GM19099 (cell line): Measurements from ENCODE around the gene TFE3.

Experiments
- POLR2A ChIP-seq: IDR thresholded peaks from 3 replicates; pipeline ENCODE4 v1.6.1; 2011; ENCODE audit warnings: low read depth; ENCODE audit not compliant: insufficient read length; ENCODE audit errors: extremely low read depth

The TFE3 gene

DNA sequence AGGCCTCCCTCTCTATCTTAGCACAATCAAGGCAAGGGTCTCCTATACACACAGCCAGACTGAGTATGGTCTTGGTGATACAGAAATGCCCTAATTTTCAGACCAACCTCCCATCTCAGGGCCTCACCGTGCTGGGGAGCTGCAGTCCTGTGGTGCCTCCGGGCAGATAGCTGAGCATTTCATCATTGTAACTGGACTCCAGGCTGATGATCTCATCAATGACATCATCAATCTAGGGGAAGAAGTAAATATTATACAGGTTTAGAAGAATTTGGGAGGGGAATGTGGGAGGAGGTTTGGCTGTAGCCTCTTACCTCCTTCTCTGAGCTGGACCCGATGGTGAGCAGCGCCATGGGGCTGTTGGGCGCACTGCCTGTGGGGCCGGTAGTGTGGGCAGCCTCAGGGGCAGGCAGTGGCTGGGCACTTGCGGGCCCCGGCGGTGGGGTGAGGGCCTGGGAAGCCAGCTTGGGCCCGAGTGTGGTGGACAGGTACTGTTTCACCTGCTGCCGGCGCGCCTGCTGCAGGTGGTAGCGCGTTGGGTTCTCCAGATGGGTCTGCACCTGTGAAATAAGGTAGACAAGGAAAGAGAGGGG is 5.2 kb downstream of the TFE3 start:
- TF ChIP-seq POLR2A = no peak

DNA sequence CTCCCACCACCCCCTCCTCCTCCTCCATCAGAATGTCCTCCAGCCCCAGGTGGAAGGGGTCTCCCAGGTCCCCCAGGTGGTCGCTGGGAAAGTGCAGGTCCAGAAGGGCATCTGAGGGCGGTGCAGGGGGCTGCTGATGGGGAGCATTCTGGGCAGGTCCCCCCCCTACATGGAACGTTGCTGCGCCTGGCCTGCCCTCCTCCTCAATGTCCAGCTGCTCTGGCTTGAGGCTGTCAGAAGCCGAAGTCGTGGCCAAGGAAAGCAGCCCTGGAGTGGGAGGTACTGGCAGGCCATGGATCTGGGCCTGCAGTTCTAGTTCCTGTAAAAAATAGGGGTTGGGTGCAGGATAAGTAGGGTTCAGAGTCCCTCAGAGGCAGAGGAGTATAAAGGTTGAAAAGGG is 12.9 kb downstream of the TFE3 start:
- no peak for TF ChIP-seq POLR2A

DNA sequence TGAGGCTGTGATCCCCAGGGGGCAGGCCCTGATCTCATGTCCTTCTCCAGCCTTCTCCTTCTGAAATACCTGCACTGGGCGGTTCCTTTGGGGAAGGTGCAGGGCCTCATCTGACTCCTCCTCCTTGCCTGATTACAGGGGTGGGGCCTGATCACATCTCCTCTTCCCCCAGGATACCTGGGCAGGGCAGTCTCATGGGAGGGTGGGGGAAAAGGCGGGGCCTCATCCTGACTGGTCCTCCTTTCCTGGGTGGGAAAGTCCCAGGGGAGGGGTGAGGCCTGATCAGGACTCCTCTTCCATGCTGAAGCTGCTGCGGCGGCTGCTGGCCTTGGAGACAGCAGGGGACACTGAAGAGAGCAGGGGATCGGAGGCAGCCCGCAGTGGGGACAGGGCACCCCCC is 13.3 kb downstream of the TFE3 start:
- no peak for TF ChIP-seq POLR2A

DNA sequence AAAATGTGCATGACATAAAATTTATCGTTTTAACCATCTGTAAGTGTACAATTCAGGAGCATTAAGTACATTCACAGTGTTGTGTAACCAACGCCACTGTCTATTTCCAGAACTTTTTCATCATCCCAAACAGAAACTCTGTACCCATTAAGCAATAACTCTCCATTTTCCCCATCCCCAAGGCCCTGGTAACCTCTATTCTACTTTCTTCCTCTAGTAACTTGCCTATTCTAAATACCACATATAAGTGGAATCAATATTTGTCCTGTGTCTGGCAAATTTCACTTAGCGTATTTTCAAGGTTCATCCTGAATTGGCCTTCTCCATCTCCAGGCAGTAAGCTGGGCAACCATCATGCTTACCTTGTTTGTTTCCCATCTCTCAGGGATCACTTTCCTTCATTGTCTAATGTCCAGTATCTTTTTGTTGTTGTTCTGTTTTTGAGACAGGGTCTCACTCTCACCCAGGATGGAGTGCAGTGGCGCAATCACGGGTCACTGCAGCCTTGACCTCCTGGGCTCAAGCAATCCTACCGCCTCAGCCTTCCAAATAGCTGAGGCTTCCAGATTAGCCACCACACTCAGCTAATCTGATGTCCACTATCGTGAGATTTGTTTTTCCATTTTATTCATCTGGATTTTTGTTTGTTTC is 23.4 kb downstream of the TFE3 start:
- TF ChIP-seq POLR2A = no peak

DNA sequence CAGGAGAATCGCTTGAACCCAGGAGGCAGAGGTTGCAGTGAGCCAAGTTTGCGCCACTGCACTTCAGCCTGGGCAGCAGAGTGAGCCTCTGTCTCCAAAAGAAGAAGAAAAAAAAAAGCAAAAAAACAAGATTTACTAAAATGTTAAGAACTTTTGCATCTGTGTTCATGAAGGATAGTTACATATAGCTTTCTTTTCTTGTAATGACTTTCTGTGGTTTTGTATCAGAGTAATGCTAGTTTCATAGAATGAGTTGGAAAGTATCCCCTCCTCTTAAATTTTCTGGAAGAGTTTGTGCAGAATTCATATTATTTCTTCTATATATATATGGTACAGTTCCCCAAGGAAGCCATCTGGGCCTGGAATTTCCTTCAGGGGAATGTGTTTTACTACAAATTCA is 24.1 kb downstream of the TFE3 start:
- no peak for TF ChIP-seq POLR2A

DNA sequence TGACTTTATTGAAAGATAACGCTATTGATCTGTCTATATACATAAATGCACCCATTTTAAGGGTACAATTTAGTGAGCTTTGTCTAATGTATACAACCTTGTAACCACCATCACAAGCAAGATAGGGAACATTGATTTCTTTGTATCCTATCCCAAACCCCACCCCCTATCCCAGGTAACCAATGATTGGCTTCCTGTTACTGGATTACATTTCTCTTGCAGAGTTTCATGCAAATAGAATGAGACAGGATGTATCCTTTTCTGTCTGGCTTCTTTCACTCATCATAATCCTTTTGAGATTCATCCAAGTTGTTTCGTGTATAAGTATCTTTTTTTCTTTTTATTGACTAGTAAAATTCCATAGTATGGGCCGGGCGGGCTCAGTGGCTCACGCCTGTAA is 39.5 kb downstream of the TFE3 start:
- no peak for TF ChIP-seq POLR2A

DNA sequence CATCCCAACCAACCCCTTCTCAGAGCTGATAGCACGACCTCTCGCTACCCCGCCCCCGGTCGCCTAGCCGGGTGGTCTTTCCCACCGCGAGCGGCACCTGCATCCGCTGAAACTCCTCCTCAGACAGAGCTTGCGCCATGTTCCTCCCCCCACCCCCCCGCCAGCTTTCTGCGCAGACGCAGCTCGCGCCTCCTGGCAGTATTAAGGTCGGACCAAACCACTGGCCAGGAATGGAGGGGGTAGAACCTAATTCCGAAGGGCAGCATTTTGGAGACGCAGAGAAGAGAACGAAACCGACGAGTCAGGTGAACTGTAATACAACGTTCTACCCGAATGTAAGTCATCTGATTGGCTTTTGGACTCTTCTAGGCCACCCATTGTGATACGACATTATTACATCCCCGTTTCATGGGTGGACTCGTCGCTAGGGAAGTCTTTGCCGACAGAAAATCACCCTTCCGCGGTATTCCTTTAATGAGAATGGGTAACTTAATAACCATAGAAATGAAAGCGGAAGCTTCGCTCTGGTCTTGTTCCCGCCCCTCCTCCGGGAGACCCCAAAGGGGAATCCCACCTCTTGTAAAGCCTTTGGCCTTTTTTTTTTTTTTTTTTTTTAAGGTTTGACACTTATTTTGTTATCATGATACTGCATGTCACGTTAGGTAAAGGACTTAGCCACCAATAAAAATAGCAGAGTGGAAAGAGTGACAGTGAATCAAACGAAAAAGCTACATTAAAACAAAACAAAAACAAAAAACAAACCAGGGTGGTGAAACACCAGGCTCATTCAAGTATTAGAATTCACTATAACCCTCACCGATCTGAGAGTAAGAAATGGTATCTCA is 40.8 kb downstream of the TFE3 start, which contains the start of gene GRIPAP1:
Gene GRIPAP1, minus strand, starts transcription at position 174 of the 845 bp plus-strand sequence. Its CDS starts 35 bp downstream, at position 139.
- TF ChIP-seq POLR2A = peak; percentile 78

DNA sequence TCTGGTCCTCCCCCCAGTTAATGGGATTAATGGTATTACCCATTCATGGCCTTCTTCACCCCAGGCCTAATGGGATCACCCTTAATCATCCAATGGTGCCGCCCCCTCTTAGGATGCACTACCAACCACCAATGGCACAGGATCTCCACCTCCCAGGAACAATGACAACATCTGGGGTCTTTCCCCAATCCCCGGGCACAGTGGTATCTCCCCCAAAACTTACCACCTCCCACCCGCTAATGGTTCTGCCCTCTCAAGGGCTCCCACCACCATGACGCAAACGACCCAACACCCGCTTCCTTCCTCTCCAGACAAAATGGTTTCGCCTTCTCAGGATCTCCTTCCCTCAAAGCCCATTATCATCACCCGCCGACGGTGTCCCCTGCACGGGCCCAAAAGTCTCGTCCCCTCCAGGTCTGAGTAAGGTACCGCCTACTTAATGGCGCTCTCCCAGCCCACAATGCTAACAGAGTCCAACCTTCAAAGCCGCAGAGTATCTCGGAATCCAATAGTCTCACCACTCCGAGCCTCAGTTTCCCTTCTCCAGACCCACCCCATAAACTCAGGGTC is 41.6 kb downstream of the TFE3 start:
- no peak for TF ChIP-seq POLR2A

DNA sequence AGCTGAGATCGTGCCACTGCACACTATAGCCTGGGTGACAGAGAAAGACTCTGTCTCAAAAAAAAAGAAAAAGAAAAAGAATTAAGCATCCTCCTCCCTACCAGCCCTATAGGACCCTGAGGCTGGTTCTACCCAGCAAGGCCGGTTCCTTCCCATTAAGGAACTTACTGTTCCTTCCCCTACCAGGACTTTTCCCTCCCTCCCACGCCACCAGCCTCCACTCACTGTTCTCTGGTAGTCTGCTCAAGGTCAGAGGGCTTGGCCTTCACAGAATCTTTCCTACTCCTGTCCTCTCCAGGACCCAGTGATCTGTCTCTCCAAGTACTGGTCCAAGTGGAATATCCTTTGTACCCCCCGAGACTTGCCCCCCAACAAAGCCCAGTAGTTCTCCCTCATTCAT is 42.5 kb downstream of the TFE3 start:
- no peak for TF ChIP-seq POLR2A

DNA sequence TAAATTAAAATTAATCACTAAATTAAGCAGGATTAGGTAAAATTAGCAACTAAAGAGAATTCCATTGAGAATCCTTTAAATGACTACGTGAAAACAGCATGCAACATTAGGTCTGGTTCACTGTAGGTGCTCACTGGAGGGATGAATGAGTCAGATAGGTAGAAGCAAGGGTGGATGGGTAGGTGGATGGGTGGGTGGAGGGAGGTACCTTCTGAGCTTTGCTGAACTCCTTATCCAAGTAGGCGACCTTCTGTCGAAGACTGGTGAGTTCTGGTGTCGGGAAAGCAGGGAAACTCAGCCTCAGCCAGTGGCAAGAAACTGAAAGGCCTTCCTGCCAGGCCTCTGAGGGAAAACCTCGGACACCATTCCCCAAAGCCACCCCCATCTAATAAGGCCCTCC is 44.1 kb downstream of the TFE3 start:
- TF ChIP-seq POLR2A = no peak

DNA sequence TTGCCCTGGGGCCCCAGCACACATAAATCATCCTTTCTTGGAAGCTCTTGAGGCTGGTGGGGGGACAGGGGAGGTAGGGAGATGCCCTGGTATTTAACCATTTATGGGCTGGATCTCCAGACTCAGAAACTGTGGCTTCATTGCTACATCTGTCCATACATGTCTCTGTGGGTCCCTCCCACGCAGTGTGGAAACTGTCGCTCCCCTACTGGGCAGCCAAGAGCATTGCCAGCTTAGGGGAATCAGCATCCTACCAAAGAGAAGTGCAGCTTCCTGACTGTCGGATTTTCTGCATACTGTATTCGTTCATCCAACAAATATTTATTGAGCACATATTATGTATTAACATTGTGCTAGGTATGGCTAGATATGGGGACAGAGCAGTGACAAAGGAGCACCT is 44.8 kb downstream of the TFE3 start:
- no peak for TF ChIP-seq POLR2A

DNA sequence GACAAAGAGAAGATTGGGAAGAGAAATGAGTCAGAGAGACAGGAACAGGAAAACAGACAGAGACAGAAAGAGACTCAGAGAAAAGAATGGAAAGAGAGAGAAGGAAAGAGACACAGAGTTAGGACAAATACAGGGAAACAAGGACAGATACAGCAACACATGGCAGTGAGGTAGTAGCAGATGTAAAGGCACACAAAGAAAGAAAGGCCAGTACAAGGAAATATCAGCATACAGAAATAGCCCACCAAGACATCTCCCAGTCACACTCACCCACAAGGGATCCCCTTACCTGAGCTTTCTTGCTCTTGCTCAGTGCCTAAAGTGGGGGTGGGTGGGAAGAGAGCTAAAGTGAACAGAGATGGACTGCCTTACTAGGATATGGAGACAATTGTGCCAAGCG is 45.3 kb downstream of the TFE3 start:
- no peak for TF ChIP-seq POLR2A

DNA sequence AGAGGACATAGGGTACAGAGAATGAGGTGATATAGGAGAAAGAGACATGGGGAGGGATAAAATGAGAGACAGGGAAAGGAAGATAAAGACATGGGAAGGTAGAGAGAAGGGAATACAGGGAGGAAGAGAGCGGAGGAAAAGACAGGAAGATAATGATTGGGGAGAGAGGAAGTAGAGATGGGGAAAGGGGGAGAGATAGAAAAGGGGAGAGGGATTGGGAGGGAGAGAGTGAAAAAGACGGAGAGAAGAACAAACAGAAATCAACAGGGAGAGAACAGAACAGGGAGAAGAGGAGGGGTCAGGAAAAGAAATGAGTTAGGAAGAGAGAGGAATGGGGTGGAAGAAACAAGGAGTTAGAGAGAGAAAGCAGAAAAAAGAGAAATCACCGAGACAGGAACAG is 45.7 kb downstream of the TFE3 start:
- TF ChIP-seq POLR2A = no peak

DNA sequence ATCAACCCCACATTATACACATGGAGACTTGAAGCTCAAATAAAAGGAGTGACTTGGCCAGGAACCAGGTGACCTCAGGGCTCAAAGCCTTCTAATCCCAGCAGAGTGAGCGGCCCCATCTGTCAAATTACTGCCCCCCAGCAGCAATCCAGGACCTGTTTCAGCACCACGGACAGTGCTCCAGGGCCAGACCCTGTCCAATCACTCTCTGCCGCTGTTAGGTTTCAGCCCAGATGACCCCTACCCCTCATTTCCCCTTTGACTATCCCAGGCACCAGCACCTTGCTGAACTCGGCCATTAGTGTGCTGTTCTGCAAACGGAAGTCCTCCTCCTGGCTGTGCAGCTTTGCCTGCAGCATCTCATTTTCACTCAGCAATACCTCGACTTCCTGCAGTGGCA is 46.2 kb downstream of the TFE3 start:
- no peak for TF ChIP-seq POLR2A

DNA sequence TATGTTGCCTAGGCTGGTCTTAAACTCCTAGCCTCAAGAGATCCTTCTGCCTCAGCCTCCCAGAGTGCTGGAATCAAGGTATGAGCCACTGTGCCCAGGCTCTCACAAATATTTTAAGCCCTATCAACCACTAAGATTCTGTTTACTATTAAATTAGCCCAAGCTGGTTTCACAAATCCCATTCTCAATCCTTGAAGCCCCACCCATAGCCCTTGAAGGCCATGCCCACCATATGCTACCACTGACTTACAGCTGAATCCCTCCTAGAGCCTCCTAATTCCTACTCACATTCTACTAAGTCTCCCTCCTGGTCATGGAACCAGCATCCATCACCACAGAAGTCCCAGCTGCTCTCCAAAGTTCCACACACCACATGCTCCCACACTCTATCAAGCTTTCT is 50.8 kb downstream of the TFE3 start:
- no peak for TF ChIP-seq POLR2A

DNA sequence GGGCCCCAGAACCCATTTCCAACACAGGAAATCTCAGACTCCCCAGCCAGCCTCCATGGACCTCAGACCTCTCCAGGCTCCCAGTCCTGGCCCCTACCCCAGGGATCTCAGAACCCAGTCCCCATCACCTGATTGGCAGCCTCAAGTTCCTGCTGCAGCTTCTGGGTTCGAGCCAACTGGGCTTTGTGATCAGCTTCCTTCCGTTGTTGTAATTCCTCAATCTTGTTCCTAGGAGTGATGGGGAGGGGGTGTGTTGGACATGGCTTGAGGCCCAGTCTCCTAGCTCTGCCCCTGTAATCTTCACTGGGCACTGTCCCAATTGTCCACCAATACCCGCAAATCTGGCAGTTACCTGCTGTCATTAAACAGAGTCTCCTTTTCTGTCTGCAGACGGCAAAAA is 53.7 kb downstream of the TFE3 start:
- no peak for TF ChIP-seq POLR2A
